DND-41 (cell line): ENCODE results near the gene C3orf20.

Source experiments
- ATAC-seq: fragments of 200-7000 bp; cut with Tn5 transposase; 3 replicates; pipeline ENCODE4 v1.9.1; 2021; ENCODE audit warnings: low read depth; ENCODE audit not compliant: insufficient read depth
- DNase-seq: peaks from one replicate; pipeline ENCODE4 v3.0.0-alpha.2; 2020
- H2AFZ ChIP-seq: 2 replicates; pipeline ENCODE4 v1.6.0; 2012; ENCODE audit warnings: low read depth, low read length
- H3K27ac ChIP-seq: 2 replicates; pipeline ENCODE4 v1.5.1; 2012; ENCODE audit warnings: low read length, inconsistent platforms
- H3K27me3 ChIP-seq: fragments of 200-600 bp; sonication (generic); 2 replicates; pipeline ENCODE4 v1.6.0; 2012; ENCODE audit warnings: low read length, mild to moderate bottlenecking, inconsistent platforms; ENCODE audit not compliant: insufficient read depth, poor library complexity
- H3K36me3 ChIP-seq: 2 replicates; pipeline ENCODE4 v1.5.1; 2012; ENCODE audit warnings: low read length, inconsistent platforms; ENCODE audit not compliant: insufficient read depth
- H3K4me1 ChIP-seq: 2 replicates; pipeline ENCODE4 v1.5.1; 2012; ENCODE audit warnings: mild to moderate bottlenecking, low read length; ENCODE audit not compliant: insufficient read depth
- H3K4me2 ChIP-seq: 2 replicates; pipeline ENCODE4 v1.6.0; 2012; ENCODE audit warnings: mild to moderate bottlenecking, moderate library complexity, low read length, inconsistent platforms; ENCODE audit not compliant: insufficient read depth
- H3K4me3 ChIP-seq, 2 experiments: fragments of 200-600 bp in 1 of 2; shearing (Covaris generic) in 1 of 2; 2 replicates each; pipeline ENCODE4 v1.5.1; 2012 to 2016; ENCODE audit warnings: inconsistent platforms in 2 of 2, low read length in 2 of 2, mild to moderate bottlenecking in 2 of 2, low read depth in 1 of 2, moderate library complexity in 1 of 2
- H3K79me2 ChIP-seq: 2 replicates; pipeline ENCODE4 v1.6.0; 2012; ENCODE audit warnings: low read length, inconsistent platforms; ENCODE audit not compliant: insufficient read depth
- H3K9ac ChIP-seq: 2 replicates; pipeline ENCODE4 v1.6.0; 2012; ENCODE audit warnings: low read depth, mild to moderate bottlenecking, inconsistent platforms, low read length, moderate library complexity
- H3K9me3 ChIP-seq: 2 replicates; pipeline ENCODE4 v1.5.1; 2012; ENCODE audit warnings: low read length, moderate library complexity, mild to moderate bottlenecking, inconsistent platforms; ENCODE audit not compliant: insufficient read depth, severe bottlenecking
- H4K20me1 ChIP-seq: 2 replicates; pipeline ENCODE4 v1.6.0; 2012; ENCODE audit warnings: low read length; ENCODE audit not compliant: insufficient read depth
- EZH2 ChIP-seq: IDR thresholded peaks from 3 replicates; pipeline ENCODE4 v1.6.1; 2012; ENCODE audit warnings: borderline replicate concordance, low read depth, mild to moderate bottlenecking, moderate library complexity, low read length, inconsistent platforms; ENCODE audit not compliant: severe bottlenecking
- TF ChIP-seq, protein P1 (sequence below): IDR thresholded peaks from 2 replicates; pipeline ENCODE4 v1.5.1; 2012; ENCODE audit warnings: borderline replicate concordance, low read length, moderate library complexity, mild to moderate bottlenecking; ENCODE audit not compliant: poor library complexity, severe bottlenecking; ENCODE audit errors: extremely low read depth

The C3orf20 gene

GRCh38 chr3:14647976-14648955 lies 26.7 kb upstream of the C3orf20 start:
- no peaks in the 10 kb centered on the region for H4K20me1 ChIP-seq
- H3K27ac ChIP-seq = no peak overlapping the region
- H3K79me2 ChIP-seq = peaks cover 17% of the 10 kb centered on the region
- no peaks in the 10 kb centered on the region for H3K9me3 ChIP-seq
- H3K36me3 ChIP-seq = no peaks in the 10 kb centered on the region; the same call in 1 of the 2 replicates
- H3K4me3 ChIP-seq = no peak overlapping the region
- no peaks in the 10 kb centered on the region for H3K27me3 ChIP-seq
- H2AFZ ChIP-seq = no peak overlapping the region
- no peak for ATAC-seq
- no peak for DNase-seq
- H3K9ac ChIP-seq = no peak overlapping the region
- H3K4me2 ChIP-seq = no peak overlapping the region
- H3K4me1 ChIP-seq = peaks cover 23% of the 10 kb centered on the region
- TF ChIP-seq, protein P1, sequence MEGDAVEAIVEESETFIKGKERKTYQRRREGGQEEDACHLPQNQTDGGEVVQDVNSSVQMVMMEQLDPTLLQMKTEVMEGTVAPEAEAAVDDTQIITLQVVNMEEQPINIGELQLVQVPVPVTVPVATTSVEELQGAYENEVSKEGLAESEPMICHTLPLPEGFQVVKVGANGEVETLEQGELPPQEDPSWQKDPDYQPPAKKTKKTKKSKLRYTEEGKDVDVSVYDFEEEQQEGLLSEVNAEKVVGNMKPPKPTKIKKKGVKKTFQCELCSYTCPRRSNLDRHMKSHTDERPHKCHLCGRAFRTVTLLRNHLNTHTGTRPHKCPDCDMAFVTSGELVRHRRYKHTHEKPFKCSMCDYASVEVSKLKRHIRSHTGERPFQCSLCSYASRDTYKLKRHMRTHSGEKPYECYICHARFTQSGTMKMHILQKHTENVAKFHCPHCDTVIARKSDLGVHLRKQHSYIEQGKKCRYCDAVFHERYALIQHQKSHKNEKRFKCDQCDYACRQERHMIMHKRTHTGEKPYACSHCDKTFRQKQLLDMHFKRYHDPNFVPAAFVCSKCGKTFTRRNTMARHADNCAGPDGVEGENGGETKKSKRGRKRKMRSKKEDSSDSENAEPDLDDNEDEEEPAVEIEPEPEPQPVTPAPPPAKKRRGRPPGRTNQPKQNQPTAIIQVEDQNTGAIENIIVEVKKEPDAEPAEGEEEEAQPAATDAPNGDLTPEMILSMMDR = no peak
- no peak for TF ChIP-seq EZH2

- no peak overlapping the region for H3K4me2 ChIP-seq
- ATAC-seq (no peak), DNase-seq (no peak)
- peaks cover 4% of the 10 kb centered on the region for H3K36me3 ChIP-seq
- H3K4me3 ChIP-seq = no peak overlapping the region
- H3K79me2 ChIP-seq = peaks cover 29% of the 10 kb centered on the region
- no peak overlapping the region for H3K9ac ChIP-seq
- H3K4me1 ChIP-seq = peaks cover 34% of the 10 kb centered on the region
- no peak for TF ChIP-seq EZH2
- TF ChIP-seq, protein P1 = no peak
- no peak overlapping the region for H3K27ac ChIP-seq
- no peaks in the 10 kb centered on the region for H4K20me1 ChIP-seq
- H3K27me3 ChIP-seq = no peaks in the 10 kb centered on the region
- H3K9me3 ChIP-seq = no peaks in the 10 kb centered on the region
- no peak overlapping the region for H2AFZ ChIP-seq
Observed at GRCh38 chr3:14649466-14649865, 25.5 kb upstream of the C3orf20 start.

- Histone ChIP-seq H3K4me3 (peak overlapping the region in 1 of 2 experiments; percentile 90; a peak in 2 of 4 replicates), H3K9me3 (no peaks in the 10 kb centered on the region), H3K79me2 (peaks cover 34% of the 10 kb centered on the region), H3K4me2 (peak overlapping the region; percentile 77), H2AFZ (no peak overlapping the region), H3K27ac (no peak overlapping the region), H3K27me3 (no peaks in the 10 kb centered on the region), H3K9ac (0 out of 2 replicates have a peak overlapping the region, but pooled peaks have one; percentile 91), H4K20me1 (no peaks in the 10 kb centered on the region), H3K36me3 (peaks cover 10% of the 10 kb centered on the region), H3K4me1 (peaks cover 34% of the 10 kb centered on the region)
- TF ChIP-seq, protein P1 = no peak
- no peak for TF ChIP-seq EZH2
- DNase-seq (no peak), ATAC-seq (no peak)
Observed at GRCh38 chr3:14650193-14650592, 24.7 kb upstream of the C3orf20 start.
